HG02642 (cell line): Measurements from ENCODE around the gene MAGI2.

Experiments used
- ATAC-seq: cut with Tn5 transposase; IDR thresholded peaks from one replicate; pipeline ENCODE4 v1.9.1; 2021; ENCODE audit warnings: mild to moderate bottlenecking; ENCODE audit not compliant: unreplicated experiment, poor library complexity

The MAGI2 gene

GRCh38 chr7:78111386-78111785, 1342.1 kb downstream of the MAGI2 start:
- no peak for ATAC-seq

GRCh38 chr7:78103475-78103874, 1350.0 kb downstream of the MAGI2 start:
- ATAC-seq = no peak

GRCh38 chr7:78101076-78101475, 1352.4 kb downstream of the MAGI2 start:
- ATAC-seq = no peak

- no peak for ATAC-seq
These were observed 1353.6 kb downstream of the MAGI2 start for GRCh38 chr7:78099715-78100394.

GRCh38 chr7:78095549-78095948, 1357.9 kb downstream of the MAGI2 start:
- ATAC-seq = no peak

- ATAC-seq = no peak
These were observed 1361.1 kb downstream of the MAGI2 start for GRCh38 chr7:78092331-78092730.

- ATAC-seq = no peak
These were observed 1362.9 kb downstream of the MAGI2 start for GRCh38 chr7:78090616-78091015.

GRCh38 chr7:78083476-78084120, 1369.9 kb downstream of the MAGI2 start:
- ATAC-seq = no peak

- no peak for ATAC-seq
These were observed 1370.9 kb downstream of the MAGI2 start for GRCh38 chr7:78082556-78082955.

- ATAC-seq = no peak
These were observed 1371.6 kb downstream of the MAGI2 start for GRCh38 chr7:78081888-78082287.

GRCh38 chr7:78081344-78081743, 1372.1 kb downstream of the MAGI2 start:
- no peak for ATAC-seq

GRCh38 chr7:78080811-78081210, 1372.7 kb downstream of the MAGI2 start:
- ATAC-seq = no peak

- ATAC-seq = no peak
These were observed 1373.2 kb downstream of the MAGI2 start for GRCh38 chr7:78080241-78080640.

- ATAC-seq = no peak
These were observed 1378.8 kb downstream of the MAGI2 start for GRCh38 chr7:78074713-78075112.

GRCh38 chr7:78073609-78074382, 1379.7 kb downstream of the MAGI2 start:
- no peak for ATAC-seq

GRCh38 chr7:78072201-78072590, 1381.3 kb downstream of the MAGI2 start:
- ATAC-seq = no peak

GRCh38 chr7:78071491-78072200, 1381.8 kb downstream of the MAGI2 start:
- ATAC-seq = no peak

GRCh38 chr7:78066599-78066998, 1386.9 kb downstream of the MAGI2 start:
- no peak for ATAC-seq

GRCh38 chr7:78063758-78064157, 1389.7 kb downstream of the MAGI2 start:
- no peak for ATAC-seq

GRCh38 chr7:78062214-78062613, 1391.3 kb downstream of the MAGI2 start:
- no peak for ATAC-seq

GRCh38 chr7:78057571-78057970, 1395.9 kb downstream of the MAGI2 start:
- no peak for ATAC-seq
